K562 (cell line): ENCODE results near the gene KIAA0930. TPM values are rescaled to one million over a fixed set of nuclear protein-coding genes. Genes with fewer than 3 reads are reported as not detected.

Experiments
- ATAC-seq: fragments of 200-7000 bp; cut with Tn5 transposase; 3 replicates; pipeline ENCODE4 v1.9.1; 2020; ENCODE audit warnings: moderate library complexity
- BruUV-seq: library from RNA; stranded (reverse); fragments of 400-500 nt; replicated peaks from 2 replicates; lab custom pipeline; 2021; lab: Mats Ljungman, UMichigan
- CTCF ChIA-PET: fragments of 300-600 bp; formaldehyde crosslinking; extraction: SDS; loops from one replicate; lab custom pipeline; 2021; ENCODE audit warnings: low intra/inter-chr PET ratio; lab: Yijun Ruan, JAX
- POLR2A ChIA-PET: fragments of 300-600, 350-650 bp; sonication (Branson Sonifier 250); formaldehyde crosslinking; extraction: SDS; loops from one replicate; lab custom pipeline; 2021; ENCODE audit warnings: antibody characterized with exemption, inconsistent platforms; lab: Yijun Ruan, JAX
- DNase-seq, 4 experiments: peaks; one replicate each; pipeline versions ENCODE4 v3.0.0 to v3.0.0-alpha.2; 2011 to 2018; ENCODE audit warnings: low spot score in 3 of 4, mixed read lengths in 3 of 4; ENCODE audit errors: extremely low read depth in 1 of 4
- FAIRE-seq: peaks from 2 replicates; lab custom pipeline; 2011; peaks lifted over from hg19 to GRCh38; lab: Jason Lieb, UNC
- H2AFZ ChIP-seq: 2 replicates; pipeline ENCODE4 v1.6.0; 2011; ENCODE audit warnings: low read depth, low read length, control low read depth, inconsistent platforms
- H3K27ac ChIP-seq: fragments of 200-600 bp; 3 replicates; pipeline ENCODE4 v1.8.0; 2011; ENCODE audit warnings: low read depth, mild to moderate bottlenecking, control low read depth, inconsistent platforms, low read length, moderate library complexity, mixed read lengths; ENCODE audit errors: extremely low read depth
- H3K27me3 ChIP-seq, 2 experiments: fragments of 300-600 bp in 1 of 2; 2 replicates in 1 of 2; 3 replicates in 1 of 2; pipeline versions ENCODE4 v1.6.0 to v1.8.0; 2011; ENCODE audit warnings: inconsistent platforms in 2 of 2, low read length in 2 of 2, mild to moderate bottlenecking in 1 of 2, mixed read lengths in 1 of 2, moderate library complexity in 1 of 2; ENCODE audit not compliant: control insufficient read depth in 2 of 2, insufficient read depth in 2 of 2
- H3K36me3 ChIP-seq: fragments of 300-600 bp; 3 replicates; pipeline ENCODE4 v1.8.0; 2011; ENCODE audit warnings: mild to moderate bottlenecking, low read length, inconsistent platforms; ENCODE audit not compliant: control insufficient read depth, insufficient read depth
- H3K4me1 ChIP-seq, 2 experiments: fragments of 200-600 bp in 1 of 2; replicated peaks in 1 of 2; 2 replicates in 1 of 2; 3 replicates in 1 of 2; pipeline versions ENCODE4 v1.5.1 to v1.8.0; 2011; ENCODE audit warnings: inconsistent platforms in 2 of 2, low read length in 2 of 2, mild to moderate bottlenecking in 1 of 2, mixed read lengths in 1 of 2, moderate library complexity in 1 of 2; ENCODE audit not compliant: control insufficient read depth in 2 of 2, insufficient read depth in 2 of 2
- H3K4me2 ChIP-seq: 2 replicates; pipeline ENCODE4 v1.6.1; 2011; ENCODE audit warnings: low read length, control low read depth, inconsistent platforms, mixed read lengths; ENCODE audit not compliant: insufficient read depth
- H3K4me3 ChIP-seq: fragments of 200-600 bp; sonication (generic), shearing (Covaris generic); 2 replicates; pipeline ENCODE4 v1.5.1; 2016; ENCODE audit warnings: control low read depth, inconsistent platforms
- H3K79me2 ChIP-seq: fragments of 200-600 bp; 3 replicates; pipeline ENCODE4 v1.8.0; 2011; ENCODE audit warnings: low read length, inconsistent platforms; ENCODE audit not compliant: control insufficient read depth, insufficient read depth
- H3K9ac ChIP-seq, 2 experiments: 2 replicates each; pipeline versions ENCODE4 v1.6.0 to v1.6.1; 2011; ENCODE audit warnings: low read depth in 2 of 2, low read length in 2 of 2, control low read depth in 1 of 2, inconsistent platforms in 1 of 2, mild to moderate bottlenecking in 1 of 2, mixed read lengths in 1 of 2; ENCODE audit not compliant: insufficient read depth in 1 of 2
- H3K9me1 ChIP-seq: one replicate; pipeline ENCODE4 v1.6.0; 2011; ENCODE audit warnings: inconsistent platforms, mild to moderate bottlenecking, low read length, moderate library complexity; ENCODE audit not compliant: control insufficient read depth, insufficient read depth
- H3K9me3 ChIP-seq: replicated peaks from 2 replicates; pipeline ENCODE4 v1.5.1; 2011; ENCODE audit warnings: low read depth, low read length, inconsistent platforms; ENCODE audit not compliant: control insufficient read depth, insufficient read depth
- H4K20me1 ChIP-seq: replicated peaks from 2 replicates; pipeline ENCODE4 v1.6.1; 2011; ENCODE audit warnings: low read length, inconsistent platforms, mixed read lengths; ENCODE audit not compliant: control insufficient read depth, insufficient read depth
- HMBOX1 ChIP-seq: sonication (generic); IDR thresholded peaks from 2 replicates; pipeline ENCODE4 v1.6.1; 2016
- TCF15 ChIP-seq: fragments of 250-450 bp; sonication (Bioruptor Pico); IDR thresholded peaks from 2 replicates; pipeline ENCODE4 v1.8.0; 2022; ENCODE audit warnings: moderate library complexity, mild to moderate bottlenecking, inconsistent platforms
- TCF7 ChIP-seq: sonication (generic); IDR thresholded peaks from 2 replicates; pipeline ENCODE4 v1.6.1; 2016; ENCODE audit warnings: antibody characterized with exemption, borderline replicate concordance
- ZBTB34 ChIP-seq: fragments of 250-450 bp; sonication (Bioruptor Pico); IDR thresholded peaks from 2 replicates; pipeline ENCODE4 v1.8.0; 2021; ENCODE audit warnings: mild to moderate bottlenecking, moderate library complexity
- ZNF217 ChIP-seq: sonication (generic); formaldehyde crosslinking; IDR thresholded peaks from 2 replicates; pipeline ENCODE4 v1.8.0; 2022; ENCODE audit warnings: mild to moderate bottlenecking, missing genetic modification reagents
- ZNF318 ChIP-seq, 2 experiments: fragments of 450-650 bp; IDR thresholded peaks; 2 replicates each; pipeline ENCODE4 v1.6.1; 2016; ENCODE audit warnings: mild to moderate bottlenecking in 2 of 2, borderline replicate concordance in 1 of 2, low read depth in 1 of 2, moderate library complexity in 1 of 2
- WGBS: fragments of 100-300 bp; shearing (Covaris generic); methylation state at CpG from one replicate; pipeline ENCODE4 v1.1.6; 2016; ENCODE audit warnings: low coverage, mixed read lengths; ENCODE audit not compliant: insufficient coverage; ENCODE audit errors: missing lambda C conversion rate; 5-methylcytosine and 5-hydroxymethylcytosine counted together
- in situ Hi-C: fragments of 300-500 bp; cut with MboI; formaldehyde crosslinking; loops from 4 replicates; pipeline ENCODE4 v1.15.0; 2018; ENCODE audit warnings: inconsistent platforms, mixed read lengths
- intact Hi-C: fragments of 100-400 bp; cut with micrococcal nuclease; formaldehyde crosslinking; loops from 2 replicates; pipeline ENCODE4 v1.14.2; 2022
- polyA plus RNA-seq, 8 experiments: library from polyadenylated mRNA; depleted of rRNA in 4 of 8; stranded (reverse) in 5 of 8; unstranded in 3 of 8; fragments of >200 nt; fragmentation: Nextera tagmentation in 2 of 8; fragmentation: Illumina TruSeq in 1 of 8; extraction: Ambion mirVana in 2 of 8; extraction: Trizol in 1 of 8; gene quantifications; 2 replicates each; pipeline versions ENCODE4 v1.2.1 to v1.2.3, GENCODE V29; 2011 to 2014; ENCODE audit warnings: inconsistent platforms in 1 of 8, missing spikeins in 1 of 8
- total RNA-seq, 7 experiments: library from RNA; depleted of rRNA in 6 of 7; stranded (reverse); fragments of >200 nt in 6 of 7; fragmentation: Illumina TruSeq in 2 of 7; extraction: Trizol in 2 of 7; gene quantifications; 2 replicates each; pipeline versions ENCODE4 v1.2.1 to v1.2.3, GENCODE V29; 2011 to 2021; ENCODE audit warnings: low replicate concordance in 1 of 7

The KIAA0930 gene
- total and polyA plus RNA-seq, 9 of the 15 experiments (the other 6 are each of a cell fraction or from before 2014, with no cell fraction given) = 0.24 to 12.1 (median 6.4) TPM

- H3K27ac ChIP-seq = no peak overlapping the region
- H3K36me3 ChIP-seq = no peaks in the 10 kb centered on the region
- H3K27me3 ChIP-seq = no peaks in the 10 kb centered on the region; a peak in 1 of 5 replicates
- H3K9me1 ChIP-seq = no peaks in the 10 kb centered on the region
- no peak for FAIRE-seq
- no peaks in the 10 kb centered on the region for H3K9me3 ChIP-seq
- no peak overlapping the region for H3K9ac ChIP-seq
- in situ Hi-C loops (loop anchor here (25.0 kb wide), 1 partner anchor 417 kb away; no protein-coding TSS in a partner anchor), intact Hi-C loops (no loop called here)
- H3K4me3 ChIP-seq = no peak overlapping the region
- no peaks in the 10 kb centered on the region for H3K79me2 ChIP-seq
- no peak for ATAC-seq
- DNase-seq = no peak
- peaks cover 0 to 14% of the 10 kb centered on the region in 2 experiments; a peak in 2 of 5 replicates for H3K4me1 ChIP-seq
- no peak overlapping the region for H2AFZ ChIP-seq
- peaks cover 11% of the 10 kb centered on the region; the same call in 1 of the 2 replicates for H4K20me1 ChIP-seq
- H3K4me2 ChIP-seq = no peak overlapping the region
- ChIA-PET CTCF (no interaction called here), POLR2A (no interaction called here)
- no TSS peak for BruUV-seq
- 34% methylated on average over 4 of the region's 13 CpGs for WGBS
- TF ChIP-seq ZNF318 (IDR thresholded peaks at IDR 0.05; ENCODE audit: borderline replicate concordance in 1 of 2, low read depth in 1 of 2) = no peak
- no peak for TF ChIP-seq TCF7
- no peak for TF ChIP-seq HMBOX1
- no peak for TF ChIP-seq TCF15
- TF ChIP-seq ZNF217 (CRISPR knock-in tag) = no peak
- no peak for TF ChIP-seq ZBTB34 (CRISPR knock-in tag)
Measured at GRCh38 chr22:45229181-45229580, 11.5 kb downstream of the KIAA0930 start.
